Upper lobe of left lung (tissue), 6 donors: ENCODE data around the gene SLC41A3. TPM values are rescaled to one million over a fixed set of nuclear protein-coding genes. Genes with fewer than 3 reads are reported as not detected.
"Not testable (repeated sequence)": the region's sequence is repeated elsewhere in the genome, so short reads cannot be mapped to it uniquely, and the experiment has no call there.

Experiments
- ATAC-seq, 2 donors: fragments of 200-7000 bp; cut with Tn5 transposase; one replicate each; pipeline ENCODE4 v1.9.1; 2022; ENCODE audit warnings: mild to moderate bottlenecking in 2 of 2, moderate library complexity in 2 of 2; ENCODE audit not compliant: low FRiP score in 2 of 2
- DNase-seq, 2 donors: peaks; one replicate each; pipeline ENCODE4 v3.0.0-alpha.2; 2019 to 2020
- H3K27ac ChIP-seq, 4 donors: fragments of 200-600 bp; sonication (generic); one replicate each; pipeline ENCODE4 v1.5.1; 2016 to 2019
- H3K27me3 ChIP-seq, 4 donors: fragments of 200-600 bp; sonication (generic); one replicate each; pipeline ENCODE4 v1.5.1; 2017 to 2019
- H3K36me3 ChIP-seq, 4 donors: fragments of 200-600 bp; sonication (generic); one replicate each; pipeline ENCODE4 v1.5.1; 2016 to 2019
- H3K4me1 ChIP-seq, 4 donors: fragments of 200-600 bp; sonication (generic); one replicate each; pipeline ENCODE4 v1.5.1; 2018 to 2019
- H3K4me3 ChIP-seq, 4 donors: fragments of 200-600 bp; sonication (generic); one replicate each; pipeline ENCODE4 v1.5.1; 2017 to 2019; ENCODE audit warnings: mild to moderate bottlenecking in 2 of 4, moderate library complexity in 1 of 4
- H3K9me3 ChIP-seq, 4 donors: fragments of 200-600 bp; sonication (generic); one replicate each; pipeline ENCODE4 v1.5.1; 2018 to 2019
- EP300 ChIP-seq, 4 donors: sonication (generic); formaldehyde crosslinking; IDR thresholded peaks; one replicate each; pipeline ENCODE4 v1.5.1; 2017; ENCODE audit warnings: antibody characterized with exemption in 4 of 4, control low read depth in 2 of 4
- POLR2A ChIP-seq, 4 donors: fragments of 450-650 bp; IDR thresholded peaks; one replicate each; pipeline ENCODE4 v1.5.1; 2016 to 2017; ENCODE audit warnings: antibody characterized with exemption in 4 of 4, mild to moderate bottlenecking in 2 of 4
- POLR2AphosphoS5 ChIP-seq, 2 donors: sonication (generic); formaldehyde crosslinking; IDR thresholded peaks; one replicate each; pipeline ENCODE4 v1.5.1; 2017; ENCODE audit warnings: antibody characterized with exemption in 2 of 2
- WGBS, 2 donors: methylation state at CpG; one replicate each; pipeline ENCODE4 v1.1.5; 2017 to 2018; 5-methylcytosine and 5-hydroxymethylcytosine counted together
- total RNA-seq, 6 donors: library from RNA; depleted of rRNA in 4 of 6; stranded (reverse); fragments of >200 nt in 4 of 6; gene quantifications; one replicate each; pipeline versions ENCODE4 v1.1.0 to v1.2.1, GENCODE V29; 2016 to 2021
- TF ChIP-seq, protein P1 (sequence below), 6 experiments: fragments of 450-650 bp in 4 of 6; fragments of 200-600 bp in 2 of 6; sonication (generic) in 2 of 6; IDR thresholded peaks; one replicate each; pipeline ENCODE4 v1.5.1; 2016 to 2019; ENCODE audit warnings: antibody characterized with exemption in 6 of 6
- donor health status: DM: no; HTN: no; CAD: no; lungs with moderate emphysema.
- donor health status: DM: no; HTN: yes; CAD: no; lungs with severe emphysema.

Gene SLC41A3
- total RNA-seq, 6 donors from 2014 or later: 17.1 to 40.1 (median 32.3) TPM

DNA sequence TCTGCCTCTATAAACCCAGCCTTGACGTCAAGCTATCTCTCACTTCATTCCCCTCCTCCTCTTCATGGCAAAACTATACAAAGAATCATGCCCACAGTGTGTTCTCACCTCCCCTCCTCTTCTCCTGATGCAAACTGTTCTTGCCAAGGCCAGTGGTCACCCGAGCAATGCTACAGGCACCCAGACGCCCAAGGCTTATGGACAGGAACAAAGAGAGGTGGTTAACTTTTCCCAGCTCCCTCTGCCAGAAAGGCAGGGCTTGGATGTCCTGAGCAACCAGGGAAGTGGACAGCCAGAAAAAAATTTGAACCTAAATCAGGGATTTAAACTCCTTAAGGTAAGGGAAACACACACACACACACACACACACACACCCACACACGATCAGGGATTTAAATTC is 5.1 kb downstream of the SLC41A3 start:
- 92 to 94% methylated on average over 4 of the region's 4 CpGs for WGBS, 2 donors
- TF ChIP-seq, protein P1, sequence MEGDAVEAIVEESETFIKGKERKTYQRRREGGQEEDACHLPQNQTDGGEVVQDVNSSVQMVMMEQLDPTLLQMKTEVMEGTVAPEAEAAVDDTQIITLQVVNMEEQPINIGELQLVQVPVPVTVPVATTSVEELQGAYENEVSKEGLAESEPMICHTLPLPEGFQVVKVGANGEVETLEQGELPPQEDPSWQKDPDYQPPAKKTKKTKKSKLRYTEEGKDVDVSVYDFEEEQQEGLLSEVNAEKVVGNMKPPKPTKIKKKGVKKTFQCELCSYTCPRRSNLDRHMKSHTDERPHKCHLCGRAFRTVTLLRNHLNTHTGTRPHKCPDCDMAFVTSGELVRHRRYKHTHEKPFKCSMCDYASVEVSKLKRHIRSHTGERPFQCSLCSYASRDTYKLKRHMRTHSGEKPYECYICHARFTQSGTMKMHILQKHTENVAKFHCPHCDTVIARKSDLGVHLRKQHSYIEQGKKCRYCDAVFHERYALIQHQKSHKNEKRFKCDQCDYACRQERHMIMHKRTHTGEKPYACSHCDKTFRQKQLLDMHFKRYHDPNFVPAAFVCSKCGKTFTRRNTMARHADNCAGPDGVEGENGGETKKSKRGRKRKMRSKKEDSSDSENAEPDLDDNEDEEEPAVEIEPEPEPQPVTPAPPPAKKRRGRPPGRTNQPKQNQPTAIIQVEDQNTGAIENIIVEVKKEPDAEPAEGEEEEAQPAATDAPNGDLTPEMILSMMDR (IDR thresholded peaks at IDR 0.05): no peak
- TF ChIP-seq POLR2AphosphoS5 (IDR thresholded peaks at IDR 0.05) (no peak), EP300 (IDR thresholded peaks at IDR 0.05) (no peak), POLR2A (IDR thresholded peaks at IDR 0.05) (no peak)
- Histone ChIP-seq H3K36me3 (no peaks in the 10 kb centered on the region), H3K4me3 (no peak overlapping the region), H3K9me3 (no peaks in the 10 kb centered on the region), H3K4me1 (peaks cover 3 to 10% (median 5%) of the 10 kb centered on the region in 4 donors), H3K27me3 (no peaks in the 10 kb centered on the region), H3K27ac (no peak overlapping the region)
- ATAC-seq: no peak
- no peak for DNase-seq

DNA sequence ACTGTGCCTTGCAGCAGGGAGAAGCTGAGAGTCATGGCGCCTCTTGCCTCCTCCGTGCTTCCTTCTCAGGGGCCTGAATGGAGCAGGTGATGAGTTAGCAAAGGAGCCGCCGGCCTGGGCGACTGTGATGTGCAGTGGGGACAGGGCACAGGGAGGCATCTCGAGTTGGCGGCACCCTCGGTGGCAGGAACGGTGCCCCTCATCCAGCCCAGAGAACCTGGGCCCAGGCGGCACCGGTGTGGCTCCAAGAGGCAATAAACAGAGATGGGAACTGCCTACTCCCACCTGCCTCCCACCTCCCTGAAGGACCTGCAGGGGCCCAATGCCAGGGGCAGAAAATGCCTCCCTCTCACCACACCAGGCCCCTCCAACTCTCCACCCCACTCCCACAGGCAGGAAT is 6.2 kb downstream of the SLC41A3 start:
- Histone ChIP-seq H3K27me3 (no peaks in the 10 kb centered on the region), H3K27ac (no peak overlapping the region), H3K4me3 (no peak overlapping the region), H3K4me1 (peaks cover 0 to 3% (median under 1%) of the 10 kb centered on the region in 4 donors), H3K9me3 (no peaks in the 10 kb centered on the region), H3K36me3 (no peaks in the 10 kb centered on the region)
- no peak for TF ChIP-seq POLR2A (IDR thresholded peaks at IDR 0.05)
- TF ChIP-seq, protein P1 (IDR thresholded peaks at IDR 0.05): no peak
- no peak for TF ChIP-seq EP300 (IDR thresholded peaks at IDR 0.05)
- TF ChIP-seq POLR2AphosphoS5 (IDR thresholded peaks at IDR 0.05): no peak
- no peak for ATAC-seq
- WGBS, 2 donors: 97% methylated on average over 7 to 11 of the region's 11 CpGs
- DNase-seq: peak in 1 of 2 donors; percentile 65

DNA sequence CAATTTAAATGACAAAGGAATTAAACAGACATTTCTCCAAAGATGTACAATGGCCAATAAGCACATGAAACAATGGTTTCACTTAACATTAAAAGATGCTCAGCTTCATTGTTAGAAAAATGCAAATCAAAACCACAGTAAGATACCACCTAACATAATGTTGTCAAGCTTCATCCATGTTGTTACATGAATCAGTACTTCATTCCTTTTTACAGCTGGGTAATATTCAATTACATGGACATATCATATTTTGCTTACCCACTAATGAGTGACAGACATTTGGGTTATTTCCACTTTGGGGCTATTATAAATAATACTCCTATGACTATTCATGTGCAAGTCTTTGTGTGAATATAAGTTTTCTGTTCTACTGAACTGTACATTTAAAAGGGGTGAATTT is 7.8 kb downstream of the SLC41A3 start:
- DNase-seq: no peak

DNA sequence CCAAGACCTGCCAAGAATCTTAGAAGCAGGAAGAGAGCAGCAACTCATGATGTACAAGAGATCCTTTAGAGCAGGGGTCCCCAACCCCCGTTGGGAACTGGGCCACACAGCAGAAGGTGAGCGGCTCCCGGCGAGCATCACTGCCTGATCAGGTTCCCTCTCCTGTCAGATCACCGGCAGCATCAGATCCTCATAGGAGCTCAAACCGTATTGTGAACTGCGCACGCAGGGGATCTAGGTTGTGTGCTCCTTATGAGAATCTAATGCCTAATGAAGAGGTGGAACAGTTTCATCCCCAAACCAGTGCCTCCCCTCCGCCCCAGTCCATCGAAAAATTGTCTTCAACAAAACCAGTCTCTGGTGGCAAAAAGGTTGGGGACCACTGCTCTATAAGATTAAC is 13.8 kb downstream of the SLC41A3 start:
- Histone ChIP-seq H3K4me3 (no peak overlapping the region), H3K27ac (no peak overlapping the region), H3K9me3 (no peaks in the 10 kb centered on the region), H3K36me3 (peaks cover 0 to 9% (median 2%) of the 10 kb centered on the region in 4 donors), H3K27me3 (no peaks in the 10 kb centered on the region), H3K4me1 (no peaks in the 10 kb centered on the region)
- DNase-seq: no peak
- TF ChIP-seq EP300 (IDR thresholded peaks at IDR 0.05) (no peak), POLR2AphosphoS5 (IDR thresholded peaks at IDR 0.05) (no peak), POLR2A (IDR thresholded peaks at IDR 0.05) (no peak)
- TF ChIP-seq, protein P1 (IDR thresholded peaks at IDR 0.05): no peak
- 89 to 94% methylated on average over 6 to 10 of the region's 10 CpGs for WGBS, 2 donors
- ATAC-seq: no peak

More for the DNA sequence above, 7.8 kb downstream of the SLC41A3 start:
- no peaks in the 10 kb centered on the region for H3K27me3 ChIP-seq
- no peak overlapping the region for H3K27ac ChIP-seq
- no peak for ATAC-seq
- H3K4me1 ChIP-seq: no peaks in the 10 kb centered on the region
- H3K36me3 ChIP-seq: no peaks in the 10 kb centered on the region
- H3K9me3 ChIP-seq: no peaks in the 10 kb centered on the region
- TF ChIP-seq EP300 (IDR thresholded peaks at IDR 0.05) (no peak), POLR2AphosphoS5 (IDR thresholded peaks at IDR 0.05) (no peak), POLR2A (IDR thresholded peaks at IDR 0.05) (no peak)
- TF ChIP-seq, protein P1 (IDR thresholded peaks at IDR 0.05): no peak
- H3K4me3 ChIP-seq: no peak overlapping the region

DNA sequence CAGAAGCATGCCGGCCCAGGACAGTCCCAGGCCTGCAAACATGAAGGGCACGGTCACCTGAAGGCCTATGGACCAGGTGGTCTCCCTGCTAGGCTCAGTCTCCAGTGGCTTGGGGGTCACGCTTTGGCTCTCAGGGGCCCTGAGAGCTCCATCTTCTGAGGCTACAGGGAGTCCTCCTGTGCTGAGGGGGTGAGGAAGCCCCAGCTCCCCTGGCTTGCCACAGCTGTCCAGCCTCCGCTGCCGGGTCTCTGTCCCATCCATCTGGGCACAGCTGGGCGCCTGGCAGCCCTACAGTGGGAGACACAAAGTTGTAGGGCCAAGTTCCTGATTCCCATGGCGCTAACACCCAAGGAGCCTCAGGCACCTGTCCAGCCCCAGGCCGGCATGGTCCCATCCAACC is 16.0 kb downstream of the SLC41A3 start:
- no peaks in the 10 kb centered on the region for H3K27me3 ChIP-seq
- H3K36me3 ChIP-seq: peaks cover 0 to 9% (median 2%) of the 10 kb centered on the region in 4 donors
- TF ChIP-seq, protein P1 (IDR thresholded peaks at IDR 0.05): no peak
- TF ChIP-seq POLR2A (IDR thresholded peaks at IDR 0.05): no peak
- no peak for TF ChIP-seq POLR2AphosphoS5 (IDR thresholded peaks at IDR 0.05)
- TF ChIP-seq EP300 (IDR thresholded peaks at IDR 0.05): no peak
- no peak overlapping the region for H3K4me3 ChIP-seq
- peaks cover 0 to 12% (median 0%) of the 10 kb centered on the region in 4 donors for H3K4me1 ChIP-seq
- no peak overlapping the region for H3K27ac ChIP-seq
- ATAC-seq (no peak), DNase-seq (no peak)
- no peaks in the 10 kb centered on the region for H3K9me3 ChIP-seq
- 90 to 100% methylated on average over 6 to 8 of the region's 8 CpGs for WGBS, 2 donors

DNA sequence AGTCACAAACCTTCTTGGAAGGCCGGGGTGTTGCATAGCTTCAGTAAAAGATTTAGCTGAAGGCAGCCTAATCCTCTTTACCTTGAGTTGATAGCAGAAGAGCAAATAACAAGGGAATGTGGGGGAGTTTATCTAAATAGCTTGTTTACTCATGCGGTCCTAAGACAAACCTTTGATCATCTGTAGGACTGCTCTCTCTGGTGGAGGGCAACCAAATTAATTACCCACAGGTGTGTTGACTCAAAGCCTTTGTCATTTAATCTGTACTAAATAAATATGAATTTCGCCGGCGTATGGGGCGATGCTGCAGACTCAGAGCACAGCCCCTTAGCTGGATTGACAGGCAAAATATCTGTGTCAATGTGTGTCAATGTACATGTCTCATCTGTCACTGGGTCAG is 17.2 kb downstream of the SLC41A3 start:
- not testable (repeated sequence) for DNase-seq, ATAC-seq, H3K27me3 ChIP-seq, H3K9me3 ChIP-seq, H3K27ac ChIP-seq, H3K4me3 ChIP-seq, H3K36me3 ChIP-seq
- WGBS, 2 donors: 92 to 96% methylated on average over 6 of the region's 6 CpGs
- H3K4me1 ChIP-seq: peaks cover 0 to 12% (median 0%) of the 10 kb centered on the region in 4 donors
